K562 treated with DMSO at 1 percent for 4 hours (cell line): Measurements from ENCODE around the gene ATP5IF1. TPM values are rescaled to one million over a fixed set of nuclear protein-coding genes. Genes with fewer than 3 reads are reported as not detected.

Source experiments
- total RNA-seq: library from RNA; unstranded; fragments of 300-600 nt; gene quantifications from 2 replicates; pipeline ENCODE4 v1.2.3, GENCODE V29; 2022; ENCODE audit not compliant: insufficient read depth

The ATP5IF1 gene
- total RNA-seq, result 803 and 858 TPM in 2 replicates

GRCh38 chr1:28235755-28236655, at the start of gene ATP5IF1:
Gene ATP5IF1, plus strand, starts transcription at chr1:28236124. Its CDS starts 60 bp downstream, at chr1:28236184.

GRCh38 chr1:28232558-28233263, 3.2 kb upstream of the ATP5IF1 start, which contains the start of gene DNAJC8:
Gene DNAJC8, minus strand, starts transcription at chr1:28233029. Its CDS starts 31 bp downstream, at chr1:28232998.

GRCh38 chr1:28259252-28259933, 23.5 kb downstream of the ATP5IF1 start, which contains the start of gene SESN2:
Gene SESN2, plus strand, starts transcription at chr1:28259518. Its CDS starts 330 bp downstream, at chr1:28259848.

Other genes with a start within 250 kb of the ATP5IF1 start
- 10.8 and 14.2 TPM in 2 replicates for gene EYA3, start 147.5 kb upstream of the ATP5IF1 start, total RNA-seq
- 2.5 and 2.8 TPM in 2 replicates for gene PTAFR, start 59.4 kb upstream of the ATP5IF1 start, total RNA-seq
- 207 and 220 TPM in 2 replicates for gene DNAJC8, start 3.1 kb upstream of the ATP5IF1 start, total RNA-seq
- 142 and 145 TPM in 2 replicates for gene SESN2, start 23.4 kb downstream of the ATP5IF1 start, total RNA-seq
- 24.4 and 26.7 TPM in 2 replicates for gene MED18, start 92.9 kb downstream of the ATP5IF1 start, total RNA-seq
- gene PHACTR4, start 133.6 kb downstream of the ATP5IF1 start, total RNA-seq, result 21.6 and 30.3 TPM in 2 replicates